ENCODE results near the gene ELAPOR1. TPM values are rescaled to one million over a fixed set of nuclear protein-coding genes. Genes with fewer than 3 reads are reported as not detected.

The ELAPOR1 gene
- total and polyA plus RNA-seq, 2 donors (not counting 3 experiments of a cell fraction or from before 2014, with no cell fraction given): 1.0 to 1.1 TPM

- Histone ChIP-seq H3K27me3 (ENCODE audit: control insufficient read depth in 2 of 2, insufficient read depth in 2 of 2, low read length in 2 of 2) (peaks cover 0 to 5% of the 10 kb centered on the region in 2 experiments), H3K9ac (replicated peaks; ENCODE audit: extremely low read depth, insufficient read depth, low read length) (no peak overlapping the region), H4K20me1 (replicated peaks; ENCODE audit: control insufficient read depth, extremely low read depth, insufficient read depth, low read length) (no peaks in the 10 kb centered on the region), H2AFZ (ENCODE audit: low read depth, low read length) (no peak overlapping the region), H3K9me3 (replicated peaks; ENCODE audit: control insufficient read depth, insufficient read depth, low read length) (no peaks in the 10 kb centered on the region), H3K36me3 (ENCODE audit: control insufficient read depth in 2 of 2, extremely low read depth in 1 of 2, insufficient read depth in 2 of 2, low read length in 2 of 2) (no peaks in the 10 kb centered on the region), H3K9me1 (replicated peaks; ENCODE audit: control insufficient read depth, extremely low read depth, insufficient read depth, low read length) (no peaks in the 10 kb centered on the region), H3K79me2 (ENCODE audit: control insufficient read depth, insufficient read depth, low read length) (no peaks in the 10 kb centered on the region), H3K4me1 (ENCODE audit: control insufficient read depth, extremely low read depth, insufficient read depth, low read length) (no peaks in the 10 kb centered on the region), H3K4me2 (ENCODE audit: insufficient read depth, low read length) (no peak overlapping the region), H3K27ac (ENCODE audit: insufficient read depth, low read depth, low read length) (no peak overlapping the region), H3K4me3 (replicated peaks in 1 of 3; ENCODE audit: insufficient read depth in 1 of 3, low read depth in 1 of 3, low read length in 3 of 3) (no peak overlapping the region)
- ChIA-PET CTCF (no interaction called here), POLR2A (no interaction called here)
- dilution Hi-C loops (cut with MboI; ENCODE audit: extremely low pct_ligation_motif_present, low sequenced_read_pairs): no loop called here
- intact Hi-C loops (cut with micrococcal nuclease): no loop called here
- DNase-seq (ENCODE audit: low read depth, low spot score): no peak
- FAIRE-seq: no peak
- BruUV-seq (replicated peaks): no TSS peak
- TF ChIP-seq POLR2A (IDR thresholded peaks at IDR 0.05; ENCODE audit: low read depth, low read length) (no peak), FOS (IDR thresholded peaks at IDR 0.05; ENCODE audit: borderline replicate concordance, insufficient read depth, low read length) (no peak), EZH2 (IDR thresholded peaks at IDR 0.05; ENCODE audit: borderline replicate concordance, low read depth, low read length, severe bottlenecking) (no peak), GATA2 (IDR thresholded peaks at IDR 0.05; ENCODE audit: insufficient read depth, insufficient read length, low read depth, low read length) (no peak), CTCF (IDR thresholded peaks at IDR 0.05; ENCODE audit: extremely low read depth in 1 of 2, insufficient read depth in 1 of 2, low read depth in 1 of 2, low read length in 2 of 2) (no peak)
Measured at GRCh38 chr1:109138358-109138757, 24.4 kb downstream of the ELAPOR1 start.

DNA sequence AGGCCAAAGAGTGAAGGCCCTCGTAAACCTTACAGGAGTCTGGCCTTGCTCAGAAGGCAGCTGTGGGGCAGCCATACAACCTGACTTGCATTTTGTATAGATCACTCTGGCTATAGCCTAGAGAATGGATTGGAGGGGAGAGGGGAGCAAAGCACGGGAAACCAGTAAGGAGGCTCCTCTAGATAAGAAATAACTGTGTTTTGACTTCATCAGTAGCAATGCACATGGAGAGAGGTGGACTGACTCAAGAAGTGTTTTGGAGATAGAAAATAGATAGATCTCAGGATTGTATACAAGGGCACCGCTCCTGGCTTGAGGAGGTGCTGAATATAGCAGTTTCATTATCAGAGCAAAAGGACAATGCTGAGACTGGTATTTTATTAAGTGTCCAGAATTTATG lies 26.5 kb downstream of the ELAPOR1 start:
- DNase-seq (ENCODE audit: low read depth, low spot score) (no peak), FAIRE-seq (no peak)
- Histone ChIP-seq H3K9ac (replicated peaks; ENCODE audit: extremely low read depth, insufficient read depth, low read length) (no peak overlapping the region), H4K20me1 (replicated peaks; ENCODE audit: control insufficient read depth, extremely low read depth, insufficient read depth, low read length) (no peaks in the 10 kb centered on the region), H3K4me2 (ENCODE audit: insufficient read depth, low read length) (no peak overlapping the region), H3K4me1 (ENCODE audit: control insufficient read depth, extremely low read depth, insufficient read depth, low read length) (no peaks in the 10 kb centered on the region), H3K4me3 (replicated peaks in 1 of 3; ENCODE audit: insufficient read depth in 1 of 3, low read depth in 1 of 3, low read length in 3 of 3) (no peak overlapping the region), H3K27ac (ENCODE audit: insufficient read depth, low read depth, low read length) (no peak overlapping the region), H3K9me3 (replicated peaks; ENCODE audit: control insufficient read depth, insufficient read depth, low read length) (no peaks in the 10 kb centered on the region), H3K27me3 (ENCODE audit: control insufficient read depth in 2 of 2, insufficient read depth in 2 of 2, low read length in 2 of 2) (peaks cover 0 to 2% of the 10 kb centered on the region in 2 experiments), H3K36me3 (ENCODE audit: control insufficient read depth in 2 of 2, extremely low read depth in 1 of 2, insufficient read depth in 2 of 2, low read length in 2 of 2) (no peaks in the 10 kb centered on the region), H2AFZ (ENCODE audit: low read depth, low read length) (no peak overlapping the region), H3K79me2 (ENCODE audit: control insufficient read depth, insufficient read depth, low read length) (no peaks in the 10 kb centered on the region), H3K9me1 (replicated peaks; ENCODE audit: control insufficient read depth, extremely low read depth, insufficient read depth, low read length) (no peaks in the 10 kb centered on the region)
- ChIA-PET POLR2A (no interaction called here), CTCF (interaction anchor here (0.9 to 1.0 kb wide), 2 partner anchors 9 to 12 kb away, joined by 3 to 4 read pairs; no protein-coding TSS in a partner anchor)
- no TSS peak for BruUV-seq (replicated peaks)
- intact Hi-C loops (cut with micrococcal nuclease): no loop called here
- no peak for TF ChIP-seq POLR2AphosphoS5 (IDR thresholded peaks at IDR 0.05; ENCODE audit: insufficient read depth, low read depth, low read length)
- no peak for TF ChIP-seq FOS (IDR thresholded peaks at IDR 0.05; ENCODE audit: borderline replicate concordance, insufficient read depth, low read length)
- no peak for TF ChIP-seq GATA2 (IDR thresholded peaks at IDR 0.05; ENCODE audit: insufficient read depth, insufficient read length, low read depth, low read length)
- TF ChIP-seq EZH2 (IDR thresholded peaks at IDR 0.05; ENCODE audit: borderline replicate concordance, low read depth, low read length, severe bottlenecking): no peak
- TF ChIP-seq JUN (IDR thresholded peaks at IDR 0.05; ENCODE audit: borderline replicate concordance, insufficient read depth, insufficient read length, low read depth): no peak
- no peak for TF ChIP-seq MYC (IDR thresholded peaks at IDR 0.05; ENCODE audit: low read depth, low read length)
- TF ChIP-seq CTCF (IDR thresholded peaks at IDR 0.05; ENCODE audit: extremely low read depth in 1 of 2, insufficient read depth in 1 of 2, low read depth in 1 of 2, low read length in 2 of 2): no peak
- no peak for TF ChIP-seq POLR2A (IDR thresholded peaks at IDR 0.05; ENCODE audit: low read depth, low read length)
- TF ChIP-seq, protein P1, sequence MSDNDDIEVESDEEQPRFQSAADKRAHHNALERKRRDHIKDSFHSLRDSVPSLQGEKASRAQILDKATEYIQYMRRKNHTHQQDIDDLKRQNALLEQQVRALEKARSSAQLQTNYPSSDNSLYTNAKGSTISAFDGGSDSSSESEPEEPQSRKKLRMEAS (IDR thresholded peaks at IDR 0.05; ENCODE audit: insufficient read depth, insufficient read length): no peak
- dilution Hi-C loops (cut with MboI; ENCODE audit: extremely low pct_ligation_motif_present, low sequenced_read_pairs): no loop called here
